KMS-11 (cell line): ENCODE measurements around the gene APBA2.

ENCODE experiments used
- H2AFZ ChIP-seq: fragments of 200-600 bp; sonication (generic); 2 replicates; pipeline ENCODE4 v1.6.1; 2016; ENCODE audit warnings: antibody characterized with exemption, mixed run types, low read depth
- H3K27ac ChIP-seq: fragments of 200-600 bp; sonication (generic); 2 replicates; pipeline ENCODE4 v1.6.1; 2016; ENCODE audit warnings: mild to moderate bottlenecking, mixed run types
- H3K27me3 ChIP-seq: fragments of 200-600 bp; sonication (generic); 2 replicates; pipeline ENCODE4 v1.6.1; 2017; ENCODE audit warnings: mild to moderate bottlenecking, low read depth, mixed run types, moderate library complexity; ENCODE audit not compliant: insufficient read depth
- H3K36me3 ChIP-seq: fragments of 200-600 bp; sonication (generic); 2 replicates; pipeline ENCODE4 v1.6.1; 2017; ENCODE audit warnings: mild to moderate bottlenecking, mixed run types; ENCODE audit not compliant: insufficient read depth
- H3K4me1 ChIP-seq: fragments of 200-600 bp; sonication (generic); 2 replicates; pipeline ENCODE4 v1.6.1; 2016; ENCODE audit warnings: mild to moderate bottlenecking, low read depth, mixed run types; ENCODE audit not compliant: poor library complexity, severe bottlenecking
- H3K4me2 ChIP-seq: fragments of 200-600 bp; sonication (generic); 2 replicates; pipeline ENCODE4 v1.7.0; 2016; ENCODE audit warnings: mild to moderate bottlenecking, mixed run types
- H3K4me3 ChIP-seq: fragments of 200-600 bp; sonication (generic); IDR thresholded peaks from 2 replicates; pipeline ENCODE4 v1.6.1; 2017; ENCODE audit warnings: low read depth, low read length, mixed read lengths; ENCODE audit not compliant: insufficient read depth
- H3K79me2 ChIP-seq: fragments of 200-600 bp; sonication (generic); 2 replicates; pipeline ENCODE4 v1.6.1; 2016; ENCODE audit warnings: low read depth, mixed run types; ENCODE audit not compliant: insufficient read depth
- H3K9ac ChIP-seq: fragments of 200-600 bp; sonication (generic); 2 replicates; pipeline ENCODE4 v1.6.1; 2016; ENCODE audit warnings: mild to moderate bottlenecking, mixed run types
- H4K20me1 ChIP-seq: fragments of 200-600 bp; sonication (generic); 2 replicates; pipeline ENCODE4 v1.6.1; 2016; ENCODE audit warnings: mild to moderate bottlenecking, mixed run types; ENCODE audit not compliant: insufficient read depth
- TF ChIP-seq, protein P1 (sequence below): fragments of 200-600 bp; sonication (generic); conservative IDR thresholded peaks from 2 replicates; pipeline ENCODE4 v1.6.1; 2017; ENCODE audit warnings: low read depth, mild to moderate bottlenecking, antibody characterized with exemption, low read length, moderate library complexity, mixed read lengths

APBA2 gene

DNA sequence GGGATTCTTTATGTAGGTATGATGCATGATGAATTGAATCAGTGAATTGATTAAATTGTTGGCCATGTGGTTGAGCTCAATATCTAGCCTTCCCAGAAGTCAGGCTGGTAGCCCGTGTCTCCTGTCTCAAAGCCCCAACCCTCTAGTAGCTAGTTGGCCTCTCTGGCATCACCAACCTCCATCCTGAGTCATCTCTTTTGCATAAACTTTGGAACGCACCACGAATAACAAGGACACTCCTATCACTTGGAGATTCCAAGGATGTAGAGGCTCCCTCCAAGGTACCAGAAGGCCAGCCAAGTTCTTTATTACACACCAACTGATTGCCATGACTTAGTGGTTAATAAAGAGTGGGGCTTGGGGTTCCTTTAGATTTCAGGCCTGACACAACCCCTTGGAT, 148.4 kb downstream of the APBA2 start:
- H3K9ac ChIP-seq = no peak overlapping the region
- H3K36me3 ChIP-seq = no peaks in the 10 kb centered on the region
- H3K4me2 ChIP-seq = no peak overlapping the region
- no peaks in the 10 kb centered on the region for H4K20me1 ChIP-seq
- H3K79me2 ChIP-seq = no peaks in the 10 kb centered on the region
- no peak overlapping the region for H2AFZ ChIP-seq
- H3K27me3 ChIP-seq = no peaks in the 10 kb centered on the region
- TF ChIP-seq, protein P1, sequence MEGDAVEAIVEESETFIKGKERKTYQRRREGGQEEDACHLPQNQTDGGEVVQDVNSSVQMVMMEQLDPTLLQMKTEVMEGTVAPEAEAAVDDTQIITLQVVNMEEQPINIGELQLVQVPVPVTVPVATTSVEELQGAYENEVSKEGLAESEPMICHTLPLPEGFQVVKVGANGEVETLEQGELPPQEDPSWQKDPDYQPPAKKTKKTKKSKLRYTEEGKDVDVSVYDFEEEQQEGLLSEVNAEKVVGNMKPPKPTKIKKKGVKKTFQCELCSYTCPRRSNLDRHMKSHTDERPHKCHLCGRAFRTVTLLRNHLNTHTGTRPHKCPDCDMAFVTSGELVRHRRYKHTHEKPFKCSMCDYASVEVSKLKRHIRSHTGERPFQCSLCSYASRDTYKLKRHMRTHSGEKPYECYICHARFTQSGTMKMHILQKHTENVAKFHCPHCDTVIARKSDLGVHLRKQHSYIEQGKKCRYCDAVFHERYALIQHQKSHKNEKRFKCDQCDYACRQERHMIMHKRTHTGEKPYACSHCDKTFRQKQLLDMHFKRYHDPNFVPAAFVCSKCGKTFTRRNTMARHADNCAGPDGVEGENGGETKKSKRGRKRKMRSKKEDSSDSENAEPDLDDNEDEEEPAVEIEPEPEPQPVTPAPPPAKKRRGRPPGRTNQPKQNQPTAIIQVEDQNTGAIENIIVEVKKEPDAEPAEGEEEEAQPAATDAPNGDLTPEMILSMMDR = no peak
- no peak overlapping the region for H3K27ac ChIP-seq
- H3K4me1 ChIP-seq = no peaks in the 10 kb centered on the region
- no peak overlapping the region for H3K4me3 ChIP-seq

DNA sequence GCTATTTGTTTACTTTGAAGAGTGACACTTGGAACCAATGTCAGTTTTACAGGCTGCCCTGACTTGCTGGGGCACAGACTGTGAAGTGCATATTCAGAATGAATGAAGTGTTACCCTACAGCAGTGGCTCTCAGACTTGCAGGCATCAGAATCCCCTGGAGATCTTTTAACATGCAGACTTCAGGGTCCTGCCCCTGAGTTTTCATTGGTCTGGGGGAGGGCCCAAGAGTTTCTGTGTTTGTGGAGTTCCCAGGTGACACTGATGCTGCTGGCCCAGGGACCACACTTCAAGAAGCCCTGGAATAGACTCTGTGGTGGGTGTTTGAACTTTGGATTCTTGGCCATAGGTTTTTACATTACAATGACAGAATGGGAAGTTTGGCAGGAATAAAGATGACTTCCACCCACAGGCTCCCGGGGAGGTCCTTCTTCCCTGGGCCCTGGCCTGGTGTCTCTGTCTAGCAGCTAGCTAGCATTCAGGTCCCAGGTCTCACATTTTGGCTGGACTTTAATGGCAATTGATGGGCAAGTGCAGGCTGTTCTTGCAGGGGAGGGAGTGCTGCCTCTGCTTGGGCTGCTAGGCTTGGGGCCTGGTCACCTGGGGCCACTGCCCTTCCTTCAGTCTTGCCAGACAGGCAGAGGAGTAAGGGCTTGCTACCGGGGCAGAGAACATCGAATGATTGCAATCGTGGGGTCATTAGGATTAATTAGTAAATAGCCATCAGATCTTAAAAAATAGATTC, 149.0 kb downstream of the APBA2 start:
- Histone ChIP-seq H3K4me2 (no peak overlapping the region), H3K79me2 (no peaks in the 10 kb centered on the region), H3K4me1 (no peaks in the 10 kb centered on the region), H4K20me1 (no peaks in the 10 kb centered on the region), H2AFZ (no peak overlapping the region), H3K27me3 (no peaks in the 10 kb centered on the region), H3K9ac (no peak overlapping the region), H3K27ac (no peak overlapping the region), H3K36me3 (no peaks in the 10 kb centered on the region), H3K4me3 (no peak overlapping the region)
- TF ChIP-seq, protein P1 = no peak

DNA sequence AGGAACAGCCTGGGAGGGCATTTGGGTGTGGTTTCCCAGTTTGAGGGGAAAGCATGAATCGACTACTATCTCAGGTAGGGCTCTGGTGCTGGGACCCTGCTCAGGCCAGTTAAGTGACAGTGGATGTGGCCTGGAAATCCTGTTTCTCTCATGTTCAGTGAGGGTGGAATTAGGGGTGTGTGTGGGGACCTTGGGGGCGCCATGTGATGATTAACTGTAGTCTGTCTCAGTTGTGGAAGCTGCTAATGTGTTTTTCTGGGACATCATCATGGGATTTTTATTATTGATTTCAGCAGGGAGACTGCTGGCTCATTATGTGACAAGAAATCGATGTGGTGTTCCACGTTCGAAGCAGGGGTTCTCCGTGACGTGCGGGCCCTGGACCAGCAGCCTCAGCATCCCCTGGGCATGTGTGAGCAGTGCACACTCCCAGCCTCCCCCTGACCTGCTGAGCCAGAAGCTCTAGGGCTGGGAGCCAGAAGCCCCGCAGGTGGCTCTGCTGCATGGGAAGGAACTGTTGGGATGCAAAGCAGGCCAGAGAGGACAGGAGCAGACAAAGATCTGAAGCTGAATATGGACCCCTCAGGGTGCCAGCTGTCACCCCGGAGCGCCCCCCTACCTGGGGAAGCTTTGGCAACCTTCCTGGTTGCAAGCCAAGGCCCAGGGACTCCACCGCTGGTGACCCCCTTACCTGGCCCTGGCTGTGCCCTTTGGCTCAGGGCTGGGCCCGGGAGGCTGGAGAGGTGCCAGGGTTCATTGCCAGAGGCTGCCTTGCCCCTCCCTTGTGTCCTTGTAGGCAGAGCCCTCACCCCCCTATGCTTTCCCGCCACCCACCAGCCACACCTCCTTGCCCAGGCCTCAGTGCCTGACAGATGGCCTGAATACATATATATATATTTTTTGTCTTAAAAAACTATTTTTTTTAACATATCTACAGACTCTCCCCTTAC, 149.8 kb downstream of the APBA2 start:
- H3K4me3 ChIP-seq = no peak overlapping the region
- H3K27me3 ChIP-seq = no peaks in the 10 kb centered on the region
- TF ChIP-seq, protein P1 = no peak
- no peak overlapping the region for H3K4me2 ChIP-seq
- no peaks in the 10 kb centered on the region for H3K79me2 ChIP-seq
- no peaks in the 10 kb centered on the region for H4K20me1 ChIP-seq
- no peaks in the 10 kb centered on the region for H3K4me1 ChIP-seq
- no peaks in the 10 kb centered on the region for H3K36me3 ChIP-seq
- no peak overlapping the region for H3K9ac ChIP-seq
- H3K27ac ChIP-seq = no peak overlapping the region
- no peak overlapping the region for H2AFZ ChIP-seq

DNA sequence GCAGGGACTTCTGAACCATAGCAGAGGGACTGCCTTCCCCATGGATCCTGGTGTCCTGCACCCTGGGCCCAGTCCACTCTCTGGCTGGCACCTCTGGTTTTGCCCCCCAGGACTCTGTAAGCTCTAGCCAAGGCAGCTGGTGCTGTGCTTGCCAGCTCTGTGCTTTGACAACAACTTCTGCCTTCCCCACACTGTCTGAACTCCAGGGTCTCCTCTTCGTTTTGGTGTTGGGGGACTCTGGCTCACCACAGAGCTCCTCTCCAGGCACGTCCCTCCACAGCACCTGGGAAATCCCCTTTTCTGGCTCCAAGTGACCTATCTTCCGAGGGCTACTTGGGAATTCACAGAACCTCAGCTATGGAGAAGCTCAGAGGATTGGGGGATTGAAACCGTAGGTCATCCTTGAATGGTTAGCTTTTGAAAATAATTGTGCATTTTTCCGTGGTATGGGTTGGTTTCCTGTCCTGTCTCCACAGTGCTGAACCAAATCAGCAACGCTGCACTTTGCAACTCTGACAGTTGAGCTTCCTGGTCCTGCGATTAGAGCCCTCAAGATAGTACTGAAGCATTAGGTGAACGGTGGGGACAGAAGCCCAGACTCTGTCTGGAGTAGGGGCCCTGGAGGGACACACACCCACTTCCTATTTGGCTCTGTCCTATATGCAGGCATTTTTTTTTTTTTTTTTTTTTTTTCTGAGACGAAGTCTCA, 152.4 kb downstream of the APBA2 start:
- Histone ChIP-seq H4K20me1 (no peaks in the 10 kb centered on the region), H3K4me1 (no peaks in the 10 kb centered on the region), H3K9ac (no peak overlapping the region), H3K79me2 (no peaks in the 10 kb centered on the region), H3K4me2 (no peak overlapping the region), H3K27me3 (no peaks in the 10 kb centered on the region), H3K27ac (no peak overlapping the region), H3K4me3 (no peak overlapping the region), H2AFZ (no peak overlapping the region), H3K36me3 (no peaks in the 10 kb centered on the region)
- TF ChIP-seq, protein P1 = no peak
